Lower leg skin (tissue), 3 donors: ENCODE measurements around the gene NEGR1.

Experiments
- POLR2A ChIP-seq, 2 donors: fragments of 450-650 bp; IDR thresholded peaks; one replicate each; pipeline ENCODE4 v1.6.1; 2016 to 2017; ENCODE audit warnings: antibody characterized with exemption in 2 of 2, mild to moderate bottlenecking in 1 of 2, moderate library complexity in 1 of 2
- TF ChIP-seq, protein P1 (sequence below), 3 donors: fragments of 450-650 bp; IDR thresholded peaks; one replicate each; pipeline ENCODE4 v1.5.1; 2016; ENCODE audit warnings: antibody characterized with exemption in 3 of 3, mild to moderate bottlenecking in 3 of 3, moderate library complexity in 2 of 3

DNA sequence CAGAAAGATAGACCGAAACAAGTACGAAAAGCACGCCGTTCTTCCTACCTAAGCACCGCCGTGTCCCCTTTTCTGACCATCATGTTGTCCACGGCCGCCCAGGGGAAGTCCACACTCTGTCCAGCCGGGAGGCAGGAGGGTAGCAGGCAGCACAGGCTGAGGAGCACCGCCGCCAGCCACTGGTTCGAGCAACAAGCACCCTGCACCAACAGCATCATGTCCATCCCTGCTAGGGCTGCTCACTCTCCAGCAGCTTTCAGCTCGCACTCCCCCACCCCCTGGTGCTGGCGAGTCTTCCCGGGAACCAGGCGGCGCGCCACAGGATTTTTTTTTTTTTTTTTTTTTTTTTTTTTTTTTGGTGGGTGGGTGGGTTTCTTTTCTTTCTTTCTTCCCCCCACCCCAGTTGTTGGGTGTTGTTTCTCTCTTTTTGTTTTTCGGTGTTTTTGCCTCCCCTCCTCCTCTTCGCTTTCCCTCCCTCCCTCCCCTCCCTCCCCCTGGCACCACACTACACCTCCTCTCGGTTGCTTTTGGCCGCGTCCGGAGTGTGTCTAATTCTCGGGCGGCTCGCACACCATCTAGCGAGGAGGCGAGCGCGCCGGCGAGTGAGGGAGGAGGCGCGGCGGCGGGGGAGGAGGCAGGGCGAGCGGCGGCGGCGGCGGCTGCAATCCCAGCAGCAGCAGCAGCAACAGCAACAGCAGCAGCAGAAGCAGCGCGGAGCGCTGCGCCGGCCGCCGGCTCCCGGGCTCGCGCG lies at the start of gene NEGR1:
- no peak for TF ChIP-seq POLR2A (IDR thresholded peaks at IDR 0.05)
- TF ChIP-seq, protein P1, sequence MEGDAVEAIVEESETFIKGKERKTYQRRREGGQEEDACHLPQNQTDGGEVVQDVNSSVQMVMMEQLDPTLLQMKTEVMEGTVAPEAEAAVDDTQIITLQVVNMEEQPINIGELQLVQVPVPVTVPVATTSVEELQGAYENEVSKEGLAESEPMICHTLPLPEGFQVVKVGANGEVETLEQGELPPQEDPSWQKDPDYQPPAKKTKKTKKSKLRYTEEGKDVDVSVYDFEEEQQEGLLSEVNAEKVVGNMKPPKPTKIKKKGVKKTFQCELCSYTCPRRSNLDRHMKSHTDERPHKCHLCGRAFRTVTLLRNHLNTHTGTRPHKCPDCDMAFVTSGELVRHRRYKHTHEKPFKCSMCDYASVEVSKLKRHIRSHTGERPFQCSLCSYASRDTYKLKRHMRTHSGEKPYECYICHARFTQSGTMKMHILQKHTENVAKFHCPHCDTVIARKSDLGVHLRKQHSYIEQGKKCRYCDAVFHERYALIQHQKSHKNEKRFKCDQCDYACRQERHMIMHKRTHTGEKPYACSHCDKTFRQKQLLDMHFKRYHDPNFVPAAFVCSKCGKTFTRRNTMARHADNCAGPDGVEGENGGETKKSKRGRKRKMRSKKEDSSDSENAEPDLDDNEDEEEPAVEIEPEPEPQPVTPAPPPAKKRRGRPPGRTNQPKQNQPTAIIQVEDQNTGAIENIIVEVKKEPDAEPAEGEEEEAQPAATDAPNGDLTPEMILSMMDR (IDR thresholded peaks at IDR 0.05) = no peak
